GM12872 (cell line): ENCODE data around the gene RNF213.

Experiments used
- TF ChIP-seq, protein P1 (sequence below): IDR thresholded peaks from 3 replicates; pipeline ENCODE4 v1.5.1; 2011; ENCODE audit warnings: low read depth, mild to moderate bottlenecking, low read length, moderate library complexity; ENCODE audit not compliant: insufficient read depth

RNF213 gene

DNA sequence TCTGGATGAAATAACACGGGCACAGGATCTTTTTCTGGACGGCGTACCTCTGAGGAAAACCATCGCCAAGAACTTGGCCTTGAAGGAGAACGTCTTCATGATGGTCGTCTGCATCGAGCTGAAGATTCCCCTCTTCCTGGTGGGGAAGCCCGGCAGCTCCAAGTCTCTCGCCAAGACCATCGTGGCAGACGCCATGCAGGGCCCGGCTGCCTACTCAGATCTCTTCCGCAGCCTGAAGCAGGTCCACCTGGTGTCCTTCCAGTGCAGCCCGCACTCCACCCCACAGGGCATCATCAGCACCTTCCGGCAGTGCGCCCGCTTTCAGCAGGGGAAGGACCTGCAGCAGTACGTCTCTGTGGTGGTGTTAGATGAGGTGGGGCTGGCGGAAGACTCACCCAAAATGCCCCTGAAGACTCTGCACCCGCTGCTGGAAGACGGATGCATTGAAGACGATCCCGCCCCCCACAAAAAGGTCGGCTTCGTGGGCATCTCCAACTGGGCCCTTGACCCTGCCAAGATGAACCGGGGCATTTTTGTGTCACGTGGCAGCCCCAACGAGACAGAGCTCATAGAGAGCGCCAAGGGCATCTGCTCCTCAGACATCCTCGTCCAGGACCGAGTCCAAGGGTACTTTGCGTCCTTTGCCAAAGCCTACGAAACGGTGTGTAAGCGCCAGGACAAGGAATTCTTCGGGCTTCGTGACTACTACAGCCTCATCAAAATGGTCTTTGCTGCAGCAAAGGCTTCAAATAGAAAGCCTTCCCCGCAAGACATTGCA is 86.0 kb downstream of the RNF213 start:
- TF ChIP-seq, protein P1, sequence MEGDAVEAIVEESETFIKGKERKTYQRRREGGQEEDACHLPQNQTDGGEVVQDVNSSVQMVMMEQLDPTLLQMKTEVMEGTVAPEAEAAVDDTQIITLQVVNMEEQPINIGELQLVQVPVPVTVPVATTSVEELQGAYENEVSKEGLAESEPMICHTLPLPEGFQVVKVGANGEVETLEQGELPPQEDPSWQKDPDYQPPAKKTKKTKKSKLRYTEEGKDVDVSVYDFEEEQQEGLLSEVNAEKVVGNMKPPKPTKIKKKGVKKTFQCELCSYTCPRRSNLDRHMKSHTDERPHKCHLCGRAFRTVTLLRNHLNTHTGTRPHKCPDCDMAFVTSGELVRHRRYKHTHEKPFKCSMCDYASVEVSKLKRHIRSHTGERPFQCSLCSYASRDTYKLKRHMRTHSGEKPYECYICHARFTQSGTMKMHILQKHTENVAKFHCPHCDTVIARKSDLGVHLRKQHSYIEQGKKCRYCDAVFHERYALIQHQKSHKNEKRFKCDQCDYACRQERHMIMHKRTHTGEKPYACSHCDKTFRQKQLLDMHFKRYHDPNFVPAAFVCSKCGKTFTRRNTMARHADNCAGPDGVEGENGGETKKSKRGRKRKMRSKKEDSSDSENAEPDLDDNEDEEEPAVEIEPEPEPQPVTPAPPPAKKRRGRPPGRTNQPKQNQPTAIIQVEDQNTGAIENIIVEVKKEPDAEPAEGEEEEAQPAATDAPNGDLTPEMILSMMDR = no peak

DNA sequence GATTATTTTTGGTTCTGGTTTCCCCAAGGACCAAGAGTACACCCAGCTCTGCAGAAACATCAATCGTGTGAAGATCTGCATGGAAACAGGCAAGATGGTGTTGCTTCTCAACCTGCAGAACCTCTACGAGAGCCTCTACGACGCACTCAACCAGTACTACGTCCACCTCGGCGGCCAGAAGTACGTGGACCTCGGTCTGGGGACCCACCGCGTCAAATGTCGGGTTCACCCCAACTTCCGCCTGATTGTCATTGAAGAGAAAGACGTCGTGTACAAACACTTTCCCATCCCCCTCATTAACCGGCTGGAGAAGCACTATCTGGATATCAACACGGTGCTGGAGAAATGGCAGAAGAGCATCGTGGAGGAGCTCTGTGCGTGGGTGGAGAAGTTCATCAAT is 86.9 kb downstream of the RNF213 start:
- TF ChIP-seq, protein P1 = no peak

DNA sequence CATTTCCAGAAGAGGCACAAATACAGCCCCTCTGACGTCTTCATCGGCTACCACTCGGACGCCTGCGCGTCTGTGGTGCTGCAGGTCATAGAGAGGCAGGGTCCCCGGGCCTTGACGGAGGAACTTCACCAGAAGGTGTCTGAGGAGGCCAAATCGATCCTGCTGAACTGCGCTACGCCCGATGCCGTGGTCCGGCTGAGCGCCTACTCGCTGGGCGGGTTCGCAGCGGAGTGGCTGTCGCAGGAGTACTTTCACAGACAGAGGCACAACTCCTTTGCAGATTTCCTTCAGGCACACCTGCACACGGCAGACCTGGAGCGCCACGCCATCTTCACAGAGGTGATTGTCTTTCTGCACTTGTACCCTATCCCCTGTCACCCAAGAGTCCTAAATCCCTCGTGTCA is 87.3 kb downstream of the RNF213 start:
- TF ChIP-seq, protein P1 = no peak

DNA sequence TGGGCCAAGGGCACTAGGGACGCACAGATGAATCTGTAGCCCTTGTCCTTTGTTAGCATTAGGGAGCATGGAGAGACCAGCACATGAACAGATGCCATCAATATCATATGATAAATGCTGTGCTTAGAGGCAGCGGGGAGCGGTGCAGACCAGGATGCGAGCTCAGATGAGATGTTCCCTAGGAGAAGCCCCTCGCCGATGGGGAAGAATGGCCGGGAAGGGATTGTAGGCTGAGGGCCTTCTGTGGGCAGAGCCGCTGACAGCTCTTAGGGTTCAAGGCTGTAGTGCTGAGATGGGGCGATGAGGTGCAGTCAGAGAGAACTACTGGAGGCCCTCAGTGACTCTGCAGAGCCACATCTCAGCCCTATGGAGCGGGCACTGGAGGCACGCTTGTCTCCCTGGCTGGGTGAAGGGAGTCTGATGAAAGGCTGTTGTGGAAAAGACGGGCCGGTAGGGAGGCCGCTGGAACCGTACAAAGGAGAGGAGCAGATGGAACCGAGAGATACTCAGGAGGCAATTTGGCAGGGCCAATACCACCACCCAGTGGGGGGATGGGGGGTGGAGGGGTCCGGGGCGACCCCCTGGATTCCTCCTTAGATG is 88.0 kb downstream of the RNF213 start:
- TF ChIP-seq, protein P1 = no peak

DNA sequence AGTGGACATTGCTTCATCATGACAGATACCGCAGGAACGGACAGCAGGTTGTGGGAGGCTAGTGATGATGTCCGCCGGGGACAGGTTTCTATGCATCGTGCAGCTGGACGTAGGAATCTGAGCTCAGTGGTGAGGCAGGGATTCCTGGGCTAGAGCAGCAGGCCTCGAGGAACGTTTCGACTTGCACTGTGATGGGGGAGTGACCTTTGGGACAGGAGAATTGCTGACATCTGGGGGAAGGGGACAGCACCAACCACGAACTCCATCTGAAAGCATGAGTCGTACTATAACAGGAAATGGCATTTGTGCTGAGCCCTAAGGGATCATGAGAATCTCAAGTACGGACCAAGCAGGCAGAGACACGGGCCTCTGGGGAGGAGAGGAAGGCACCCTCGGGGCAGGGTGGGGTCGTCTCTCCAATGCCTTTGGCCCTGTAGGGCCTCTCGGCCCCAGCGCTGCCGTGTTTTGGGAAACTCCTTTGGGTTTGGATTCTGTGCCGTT is 88.5 kb downstream of the RNF213 start:
- TF ChIP-seq, protein P1 = no peak

DNA sequence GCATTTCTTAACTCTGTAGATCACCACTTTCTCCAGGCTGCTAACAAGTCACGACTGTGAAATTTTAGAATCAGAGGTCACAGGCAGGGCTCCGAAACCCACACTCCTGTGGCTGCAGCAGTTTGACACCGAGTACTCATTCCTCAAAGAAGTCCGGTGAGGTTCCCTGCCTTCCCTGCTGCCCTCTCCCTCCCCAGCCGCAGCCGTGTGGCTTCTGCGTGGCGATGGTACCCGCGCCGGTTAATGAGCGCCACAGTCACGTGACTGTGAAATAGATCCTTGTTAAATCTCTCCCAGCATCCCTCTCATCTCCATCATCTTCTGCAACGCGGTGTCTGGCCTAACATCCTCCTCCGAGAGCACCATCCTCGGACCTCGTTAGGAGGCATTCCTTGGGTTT is 89.1 kb downstream of the RNF213 start:
- TF ChIP-seq, protein P1 = no peak

DNA sequence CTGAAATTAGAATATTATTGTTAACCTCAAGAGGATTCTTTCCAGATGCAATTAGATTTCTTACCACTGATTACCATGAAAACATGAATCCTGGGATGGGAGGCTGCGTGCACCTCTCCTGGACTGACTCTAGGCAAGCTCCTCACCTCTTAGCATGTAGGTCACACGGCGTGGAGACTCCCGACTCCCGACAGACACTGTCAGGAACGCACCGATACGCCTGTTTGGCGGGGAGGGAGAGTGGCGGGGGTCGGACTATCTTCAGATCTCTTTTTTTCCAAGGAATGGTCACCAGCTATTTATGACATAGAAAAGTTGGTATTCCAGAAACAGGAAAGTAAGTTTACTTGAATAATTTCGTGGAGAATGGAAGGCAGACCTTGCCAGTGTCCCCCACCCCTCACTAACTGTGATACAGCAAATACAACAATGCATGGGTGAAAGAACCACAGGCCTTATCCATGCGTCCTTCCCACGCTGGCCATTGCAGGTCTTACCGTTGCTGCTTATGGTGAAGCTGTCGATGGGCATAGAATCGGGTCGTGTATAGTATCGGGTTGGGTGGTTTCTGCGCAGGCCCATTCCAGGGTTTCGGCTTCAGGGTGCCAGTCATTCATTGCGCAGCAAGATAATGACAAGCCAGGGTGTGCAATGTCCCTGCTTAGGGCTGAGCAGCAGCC is 91.7 kb downstream of the RNF213 start:
- TF ChIP-seq, protein P1 = no peak
